ENCODE results near the gene TTC21B. TPM values are rescaled to one million over a fixed set of nuclear protein-coding genes. Genes with fewer than 3 reads are reported as not detected.

TTC21B gene
- total RNA-seq, 1 experiment from 2014 or later = 83.0 TPM

DNA sequence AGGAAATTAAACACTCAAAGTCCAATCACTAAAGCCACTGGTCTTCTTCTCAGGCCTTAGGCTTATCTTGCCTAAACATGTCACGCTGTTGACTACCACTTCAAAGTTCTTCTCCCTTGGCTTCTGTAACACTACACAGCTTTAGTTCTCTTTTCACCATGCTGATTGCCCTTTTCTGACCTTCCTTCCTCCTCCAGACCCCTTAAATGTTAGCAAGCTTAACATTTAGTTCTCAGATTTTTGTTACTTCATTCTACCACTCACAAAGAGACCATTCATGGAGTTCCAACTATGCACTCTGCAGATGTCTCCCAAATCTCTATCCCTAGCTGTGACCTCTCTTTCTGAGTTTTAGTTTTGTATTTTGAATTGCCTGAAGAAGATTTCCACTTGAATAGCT is 64.4 kb downstream of the TTC21B start:
- Histone ChIP-seq H3K9me3 (ENCODE audit: low read depth, low read length, poor library complexity, severe bottlenecking) (no peaks in the 10 kb centered on the region), H3K4me1 (ENCODE audit: insufficient read depth, low read length, poor library complexity, severe bottlenecking) (peaks cover 20% of the 10 kb centered on the region), H3K27me3 (replicated peaks; ENCODE audit: insufficient read depth, low read depth, low read length, poor library complexity) (no peaks in the 10 kb centered on the region), H3K27ac (ENCODE audit: low read depth, low read length, poor library complexity, severe bottlenecking) (no peak overlapping the region), H3K36me3 (ENCODE audit: insufficient read depth, low read length, poor library complexity, severe bottlenecking) (peaks cover 66% of the 10 kb centered on the region), H3K4me3 (ENCODE audit: low read depth, low read length, poor library complexity, severe bottlenecking) (no peak overlapping the region)
- BruUV-seq (replicated peaks) = no TSS peak
- CTCF ChIA-PET = no interaction called here
- POLR2A ChIA-PET (ENCODE audit: low non-redundant PET) = no interaction called here
- intact Hi-C loops (cut with micrococcal nuclease; ENCODE audit: unreplicated experiment) = no loop called here
- no peak for TF ChIP-seq EZH2 (IDR thresholded peaks at IDR 0.05; ENCODE audit: borderline replicate concordance, low read depth, low read length, poor library complexity, severe bottlenecking)
- TF ChIP-seq, protein P1, sequence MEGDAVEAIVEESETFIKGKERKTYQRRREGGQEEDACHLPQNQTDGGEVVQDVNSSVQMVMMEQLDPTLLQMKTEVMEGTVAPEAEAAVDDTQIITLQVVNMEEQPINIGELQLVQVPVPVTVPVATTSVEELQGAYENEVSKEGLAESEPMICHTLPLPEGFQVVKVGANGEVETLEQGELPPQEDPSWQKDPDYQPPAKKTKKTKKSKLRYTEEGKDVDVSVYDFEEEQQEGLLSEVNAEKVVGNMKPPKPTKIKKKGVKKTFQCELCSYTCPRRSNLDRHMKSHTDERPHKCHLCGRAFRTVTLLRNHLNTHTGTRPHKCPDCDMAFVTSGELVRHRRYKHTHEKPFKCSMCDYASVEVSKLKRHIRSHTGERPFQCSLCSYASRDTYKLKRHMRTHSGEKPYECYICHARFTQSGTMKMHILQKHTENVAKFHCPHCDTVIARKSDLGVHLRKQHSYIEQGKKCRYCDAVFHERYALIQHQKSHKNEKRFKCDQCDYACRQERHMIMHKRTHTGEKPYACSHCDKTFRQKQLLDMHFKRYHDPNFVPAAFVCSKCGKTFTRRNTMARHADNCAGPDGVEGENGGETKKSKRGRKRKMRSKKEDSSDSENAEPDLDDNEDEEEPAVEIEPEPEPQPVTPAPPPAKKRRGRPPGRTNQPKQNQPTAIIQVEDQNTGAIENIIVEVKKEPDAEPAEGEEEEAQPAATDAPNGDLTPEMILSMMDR (conservative IDR thresholded peaks at IDR 0.05; ENCODE audit: low read depth, low read length) = no peak
- DNase-seq (ENCODE audit: low spot score) = no peak

DNA sequence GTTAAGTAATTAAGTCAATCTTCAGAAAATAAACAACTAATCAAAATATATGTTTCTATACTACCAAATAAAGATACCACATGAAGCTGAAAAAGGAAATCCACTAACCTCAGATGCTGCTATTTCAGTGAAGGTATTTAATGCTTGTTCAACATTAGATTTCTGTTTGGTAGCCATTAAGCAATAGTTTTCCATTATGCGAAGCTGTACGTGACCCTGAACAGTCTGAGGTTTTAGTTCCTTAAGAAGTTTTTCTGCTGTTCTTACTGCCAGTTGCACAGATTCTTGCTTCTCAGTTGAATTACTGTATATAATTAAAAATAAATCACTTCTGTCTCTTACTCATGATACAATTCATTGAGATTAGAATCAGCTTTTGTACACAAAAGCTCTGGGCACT is 65.4 kb downstream of the TTC21B start:
- no TSS peak for BruUV-seq (replicated peaks)
- ChIA-PET CTCF (no interaction called here), POLR2A (ENCODE audit: low non-redundant PET) (no interaction called here)
- no peak for TF ChIP-seq EZH2 (IDR thresholded peaks at IDR 0.05; ENCODE audit: borderline replicate concordance, low read depth, low read length, poor library complexity, severe bottlenecking)
- TF ChIP-seq, protein P1 (conservative IDR thresholded peaks at IDR 0.05; ENCODE audit: low read depth, low read length) = no peak
- Histone ChIP-seq H3K9me3 (ENCODE audit: low read depth, low read length, poor library complexity, severe bottlenecking) (no peaks in the 10 kb centered on the region), H3K36me3 (ENCODE audit: insufficient read depth, low read length, poor library complexity, severe bottlenecking) (peaks cover 76% of the 10 kb centered on the region), H3K4me3 (ENCODE audit: low read depth, low read length, poor library complexity, severe bottlenecking) (no peak overlapping the region), H3K4me1 (ENCODE audit: insufficient read depth, low read length, poor library complexity, severe bottlenecking) (peaks cover 20% of the 10 kb centered on the region), H3K27ac (ENCODE audit: low read depth, low read length, poor library complexity, severe bottlenecking) (no peak overlapping the region), H3K27me3 (replicated peaks; ENCODE audit: insufficient read depth, low read depth, low read length, poor library complexity) (no peaks in the 10 kb centered on the region)
- no peak for DNase-seq (ENCODE audit: low spot score)
- intact Hi-C loops (cut with micrococcal nuclease; ENCODE audit: unreplicated experiment) = no loop called here

DNA sequence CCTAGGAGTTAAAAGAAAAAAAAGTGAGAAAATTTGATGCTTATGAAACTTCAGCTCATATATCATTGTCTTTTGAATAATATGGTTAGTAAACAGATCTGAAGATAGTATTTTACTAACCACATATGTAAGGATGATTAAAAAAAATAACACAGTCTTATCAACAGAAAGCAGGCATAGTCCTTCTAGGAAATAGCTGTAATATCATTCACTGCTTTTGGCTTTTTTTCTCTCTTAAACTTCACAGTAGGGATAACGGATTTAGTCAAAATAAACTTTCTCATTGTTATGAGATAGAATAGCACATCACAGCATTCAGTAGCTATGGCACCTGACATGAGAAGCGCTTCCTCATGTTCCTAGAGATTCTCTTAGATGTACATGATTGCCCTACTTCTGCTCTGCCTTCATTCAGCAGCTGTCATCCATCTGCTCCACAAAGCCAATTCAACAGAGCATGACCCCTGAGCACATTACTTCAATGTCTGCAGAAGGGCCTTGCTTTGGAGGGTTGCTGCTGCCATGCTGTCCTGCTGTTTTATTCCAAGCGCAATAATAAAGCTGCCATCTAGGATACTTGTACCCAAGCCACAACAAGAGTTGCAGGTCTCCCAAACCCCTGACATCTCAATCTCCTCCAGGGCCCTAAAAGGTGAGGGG is 67.0 kb downstream of the TTC21B start:
- Histone ChIP-seq H3K4me1 (ENCODE audit: insufficient read depth, low read length, poor library complexity, severe bottlenecking) (peaks cover 20% of the 10 kb centered on the region), H3K9me3 (ENCODE audit: low read depth, low read length, poor library complexity, severe bottlenecking) (no peaks in the 10 kb centered on the region), H3K36me3 (ENCODE audit: insufficient read depth, low read length, poor library complexity, severe bottlenecking) (peaks cover 80% of the 10 kb centered on the region), H3K27me3 (replicated peaks; ENCODE audit: insufficient read depth, low read depth, low read length, poor library complexity) (no peaks in the 10 kb centered on the region), H3K4me3 (ENCODE audit: low read depth, low read length, poor library complexity, severe bottlenecking) (no peak overlapping the region), H3K27ac (ENCODE audit: low read depth, low read length, poor library complexity, severe bottlenecking) (no peak overlapping the region)
- no TSS peak for BruUV-seq (replicated peaks)
- intact Hi-C loops (cut with micrococcal nuclease; ENCODE audit: unreplicated experiment) = no loop called here
- TF ChIP-seq, protein P1 (conservative IDR thresholded peaks at IDR 0.05; ENCODE audit: low read depth, low read length) = no peak
- TF ChIP-seq EZH2 (IDR thresholded peaks at IDR 0.05; ENCODE audit: borderline replicate concordance, low read depth, low read length, poor library complexity, severe bottlenecking) = no peak
- CTCF ChIA-PET = no interaction called here
- DNase-seq (ENCODE audit: low spot score) = no peak
- POLR2A ChIA-PET (ENCODE audit: low non-redundant PET) = no interaction called here
